NCI-H146 treated with DMSO at 0.1 percent for 48 hours (cell line): ENCODE data around the gene CDH8.
"Not testable (repeated sequence)": the region's sequence is repeated elsewhere in the genome, so short reads cannot be mapped to it uniquely, and the experiment has no call there.

ENCODE experiments used
- DNase-seq: peaks from one replicate; lab custom pipeline; 2025; ENCODE audit not compliant: unreplicated experiment; lab: John Stamatoyannopoulos, UW

CDH8 gene

GRCh38 chr16:61797296-61797795 is 238.9 kb downstream of the CDH8 start:
- no peak for DNase-seq

- no peak for DNase-seq
Measured at GRCh38 chr16:61792194-61792909, 243.9 kb downstream of the CDH8 start.

GRCh38 chr16:61791464-61791863 is 244.8 kb downstream of the CDH8 start:
- DNase-seq, result no peak

- not testable (repeated sequence) for DNase-seq
Measured at GRCh38 chr16:61781855-61782254, 254.4 kb downstream of the CDH8 start.

- no peak for DNase-seq
Measured at GRCh38 chr16:61780161-61780560, 256.1 kb downstream of the CDH8 start.

- DNase-seq, result no peak
Measured at GRCh38 chr16:61770301-61770700, 265.9 kb downstream of the CDH8 start.

GRCh38 chr16:61763991-61764390 is 272.2 kb downstream of the CDH8 start:
- no peak for DNase-seq

GRCh38 chr16:61763013-61763412 is 273.2 kb downstream of the CDH8 start:
- DNase-seq, result no peak

- no peak for DNase-seq
Measured at GRCh38 chr16:61730997-61731396, 305.2 kb downstream of the CDH8 start.

- no peak for DNase-seq
Measured at GRCh38 chr16:61726701-61727100, 309.5 kb downstream of the CDH8 start.

- no peak for DNase-seq
Measured at GRCh38 chr16:61726125-61726524, 310.1 kb downstream of the CDH8 start.

GRCh38 chr16:61721544-61721943 is 314.7 kb downstream of the CDH8 start:
- DNase-seq, result no peak

GRCh38 chr16:61715393-61715792 is 320.8 kb downstream of the CDH8 start:
- DNase-seq, result no peak

- DNase-seq, result no peak
Measured at GRCh38 chr16:61713787-61714186, 322.5 kb downstream of the CDH8 start.

GRCh38 chr16:61699640-61700039 is 336.6 kb downstream of the CDH8 start:
- DNase-seq, result not testable (repeated sequence)

GRCh38 chr16:61684541-61684940 is 351.7 kb downstream of the CDH8 start:
- DNase-seq, result no peak

- DNase-seq, result no peak
Measured at GRCh38 chr16:61681673-61682072, 354.6 kb downstream of the CDH8 start.

- no peak for DNase-seq
Measured at GRCh38 chr16:61681124-61681523, 355.1 kb downstream of the CDH8 start.

GRCh38 chr16:61678182-61678581 is 358.1 kb downstream of the CDH8 start:
- DNase-seq, result no peak

GRCh38 chr16:61677776-61678175 is 358.5 kb downstream of the CDH8 start:
- no peak for DNase-seq

GRCh38 chr16:61676740-61677139 is 359.5 kb downstream of the CDH8 start:
- DNase-seq, result no peak

GRCh38 chr16:61671161-61671560 is 365.1 kb downstream of the CDH8 start:
- DNase-seq, result no peak

- no peak for DNase-seq
Measured at GRCh38 chr16:61665512-61665911, 370.7 kb downstream of the CDH8 start.
